ENCODE data around the gene DSCAM. TPM values are rescaled to one million over a fixed set of nuclear protein-coding genes. Genes with fewer than 3 reads are reported as not detected.

The DSCAM gene
- total and polyA plus RNA-seq, 2 donors (not counting 3 experiments of a cell fraction or from before 2014, with no cell fraction given) = not detected

GRCh38 chr21:40333731-40334130, 513.2 kb downstream of the DSCAM start:
- Histone ChIP-seq H3K4me3 (replicated peaks in 1 of 3; ENCODE audit: insufficient read depth in 1 of 3, low read depth in 1 of 3, low read length in 3 of 3) (no peak overlapping the region), H3K4me2 (ENCODE audit: insufficient read depth, low read length) (no peak overlapping the region), H3K27ac (ENCODE audit: insufficient read depth, low read depth, low read length) (no peak overlapping the region), H4K20me1 (replicated peaks; ENCODE audit: control insufficient read depth, extremely low read depth, insufficient read depth, low read length) (no peaks in the 10 kb centered on the region), H3K9me1 (replicated peaks; ENCODE audit: control insufficient read depth, extremely low read depth, insufficient read depth, low read length) (no peaks in the 10 kb centered on the region), H3K9me3 (replicated peaks; ENCODE audit: control insufficient read depth, insufficient read depth, low read length) (peaks cover 2% of the 10 kb centered on the region), H3K79me2 (ENCODE audit: control insufficient read depth, insufficient read depth, low read length) (no peaks in the 10 kb centered on the region), H3K36me3 (ENCODE audit: control insufficient read depth in 2 of 2, extremely low read depth in 1 of 2, insufficient read depth in 2 of 2, low read length in 2 of 2) (no peaks in the 10 kb centered on the region), H3K9ac (replicated peaks; ENCODE audit: extremely low read depth, insufficient read depth, low read length) (no peak overlapping the region), H3K27me3 (ENCODE audit: control insufficient read depth in 2 of 2, insufficient read depth in 2 of 2, low read length in 2 of 2) (no peaks in the 10 kb centered on the region), H2AFZ (ENCODE audit: low read depth, low read length) (no peak overlapping the region), H3K4me1 (ENCODE audit: control insufficient read depth, extremely low read depth, insufficient read depth, low read length) (no peaks in the 10 kb centered on the region)
- ChIA-PET CTCF (no interaction called here), POLR2A (no interaction called here)
- no peak for TF ChIP-seq POLR2AphosphoS5 (IDR thresholded peaks at IDR 0.05; ENCODE audit: insufficient read depth, low read depth, low read length)
- TF ChIP-seq EZH2 (IDR thresholded peaks at IDR 0.05; ENCODE audit: borderline replicate concordance, low read depth, low read length, severe bottlenecking) = no peak
- no peak for TF ChIP-seq MAX (IDR thresholded peaks at IDR 0.05; ENCODE audit: insufficient read depth, insufficient read length)
- intact Hi-C loops (cut with micrococcal nuclease) (no loop called here), dilution Hi-C loops (cut with MboI; ENCODE audit: extremely low pct_ligation_motif_present, low sequenced_read_pairs) (no loop called here)
- BruUV-seq (replicated peaks) = no TSS peak
- DNase-seq (ENCODE audit: low read depth, low spot score) = no peak
- no peak for FAIRE-seq

- no TSS peak for BruUV-seq (replicated peaks)
- Histone ChIP-seq H3K36me3 (ENCODE audit: control insufficient read depth in 2 of 2, extremely low read depth in 1 of 2, insufficient read depth in 2 of 2, low read length in 2 of 2) (no peaks in the 10 kb centered on the region), H3K27ac (ENCODE audit: insufficient read depth, low read depth, low read length) (no peak overlapping the region), H3K4me2 (ENCODE audit: insufficient read depth, low read length) (no peak overlapping the region), H3K9ac (replicated peaks; ENCODE audit: extremely low read depth, insufficient read depth, low read length) (no peak overlapping the region), H3K4me3 (replicated peaks in 1 of 3; ENCODE audit: insufficient read depth in 1 of 3, low read depth in 1 of 3, low read length in 3 of 3) (no peak overlapping the region), H2AFZ (ENCODE audit: low read depth, low read length) (no peak overlapping the region), H3K9me3 (replicated peaks; ENCODE audit: control insufficient read depth, insufficient read depth, low read length) (peaks cover 2% of the 10 kb centered on the region), H4K20me1 (replicated peaks; ENCODE audit: control insufficient read depth, extremely low read depth, insufficient read depth, low read length) (no peaks in the 10 kb centered on the region), H3K9me1 (replicated peaks; ENCODE audit: control insufficient read depth, extremely low read depth, insufficient read depth, low read length) (no peaks in the 10 kb centered on the region), H3K79me2 (ENCODE audit: control insufficient read depth, insufficient read depth, low read length) (no peaks in the 10 kb centered on the region), H3K4me1 (ENCODE audit: control insufficient read depth, extremely low read depth, insufficient read depth, low read length) (no peaks in the 10 kb centered on the region), H3K27me3 (ENCODE audit: control insufficient read depth in 2 of 2, insufficient read depth in 2 of 2, low read length in 2 of 2) (no peaks in the 10 kb centered on the region)
- TF ChIP-seq MAX (IDR thresholded peaks at IDR 0.05; ENCODE audit: insufficient read depth, insufficient read length) (no peak), POLR2AphosphoS5 (IDR thresholded peaks at IDR 0.05; ENCODE audit: insufficient read depth, low read depth, low read length) (no peak), CTCF (IDR thresholded peaks at IDR 0.05; ENCODE audit: extremely low read depth in 1 of 2, insufficient read depth in 1 of 2, low read depth in 1 of 2, low read length in 2 of 2) (no peak)
- DNase-seq (ENCODE audit: low read depth, low spot score) = no peak
- intact Hi-C loops (cut with micrococcal nuclease) (no loop called here), dilution Hi-C loops (cut with MboI; ENCODE audit: extremely low pct_ligation_motif_present, low sequenced_read_pairs) (no loop called here)
- POLR2A ChIA-PET = no interaction called here
- CTCF ChIA-PET = no interaction called here
- FAIRE-seq = no peak
Observed at GRCh38 chr21:40331804-40332203, 515.2 kb downstream of the DSCAM start.
